ENCODE measurements around the gene ARCN1.

Gene ARCN1

GRCh38 chr11:118615282-118615975 is 43.2 kb downstream of the ARCN1 start:
- Mint-ChIP-seq H3K9me3 (no peaks in the 10 kb centered on the region), H3K27me3 (ENCODE audit: low read depth) (peaks cover 6% of the 10 kb centered on the region), H3K36me3 (ENCODE audit: low read depth) (peaks cover 12% of the 10 kb centered on the region), H3K4me3 (peak overlapping the region in 2 of 3 experiments; percentile 61 to 68), H3K4me1 (peaks cover 59% of the 10 kb centered on the region), H3K27ac (peak overlapping the region; percentile 95 to 98 (median 97))
- TF ChIP-seq, protein P1, sequence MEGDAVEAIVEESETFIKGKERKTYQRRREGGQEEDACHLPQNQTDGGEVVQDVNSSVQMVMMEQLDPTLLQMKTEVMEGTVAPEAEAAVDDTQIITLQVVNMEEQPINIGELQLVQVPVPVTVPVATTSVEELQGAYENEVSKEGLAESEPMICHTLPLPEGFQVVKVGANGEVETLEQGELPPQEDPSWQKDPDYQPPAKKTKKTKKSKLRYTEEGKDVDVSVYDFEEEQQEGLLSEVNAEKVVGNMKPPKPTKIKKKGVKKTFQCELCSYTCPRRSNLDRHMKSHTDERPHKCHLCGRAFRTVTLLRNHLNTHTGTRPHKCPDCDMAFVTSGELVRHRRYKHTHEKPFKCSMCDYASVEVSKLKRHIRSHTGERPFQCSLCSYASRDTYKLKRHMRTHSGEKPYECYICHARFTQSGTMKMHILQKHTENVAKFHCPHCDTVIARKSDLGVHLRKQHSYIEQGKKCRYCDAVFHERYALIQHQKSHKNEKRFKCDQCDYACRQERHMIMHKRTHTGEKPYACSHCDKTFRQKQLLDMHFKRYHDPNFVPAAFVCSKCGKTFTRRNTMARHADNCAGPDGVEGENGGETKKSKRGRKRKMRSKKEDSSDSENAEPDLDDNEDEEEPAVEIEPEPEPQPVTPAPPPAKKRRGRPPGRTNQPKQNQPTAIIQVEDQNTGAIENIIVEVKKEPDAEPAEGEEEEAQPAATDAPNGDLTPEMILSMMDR (IDR thresholded peaks at IDR 0.05; ENCODE audit: unreplicated experiment in 3 of 3) = no peak

DNA sequence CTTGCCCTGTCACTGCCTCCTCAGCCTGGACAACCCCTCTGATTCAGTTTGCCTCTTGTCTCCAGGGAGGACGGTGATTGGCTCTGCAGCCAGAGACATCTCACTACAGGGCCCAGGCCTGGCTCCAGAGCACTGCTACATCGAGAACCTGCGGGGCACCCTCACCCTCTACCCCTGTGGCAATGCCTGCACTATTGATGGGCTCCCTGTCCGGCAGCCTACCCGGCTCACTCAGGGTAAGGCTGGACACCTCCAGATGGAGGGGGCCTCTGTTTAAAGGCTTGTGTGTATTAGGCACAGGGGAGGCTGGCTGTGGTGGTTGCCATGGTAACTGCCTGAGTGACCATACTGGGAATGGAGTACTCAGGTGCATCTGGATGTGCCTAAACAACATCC is 43.8 kb downstream of the ARCN1 start:
- Mint-ChIP-seq H3K4me1 (peaks cover 63% of the 10 kb centered on the region), H3K27me3 (ENCODE audit: low read depth) (peaks cover 5% of the 10 kb centered on the region), H3K9me3 (no peaks in the 10 kb centered on the region), H3K4me3 (no peak overlapping the region), H3K27ac (peak overlapping the region; percentile 95 to 98 (median 97)), H3K36me3 (ENCODE audit: low read depth) (peaks cover 12% of the 10 kb centered on the region)
- TF ChIP-seq, protein P1 (IDR thresholded peaks at IDR 0.05; ENCODE audit: unreplicated experiment in 3 of 3) = no peak

DNA sequence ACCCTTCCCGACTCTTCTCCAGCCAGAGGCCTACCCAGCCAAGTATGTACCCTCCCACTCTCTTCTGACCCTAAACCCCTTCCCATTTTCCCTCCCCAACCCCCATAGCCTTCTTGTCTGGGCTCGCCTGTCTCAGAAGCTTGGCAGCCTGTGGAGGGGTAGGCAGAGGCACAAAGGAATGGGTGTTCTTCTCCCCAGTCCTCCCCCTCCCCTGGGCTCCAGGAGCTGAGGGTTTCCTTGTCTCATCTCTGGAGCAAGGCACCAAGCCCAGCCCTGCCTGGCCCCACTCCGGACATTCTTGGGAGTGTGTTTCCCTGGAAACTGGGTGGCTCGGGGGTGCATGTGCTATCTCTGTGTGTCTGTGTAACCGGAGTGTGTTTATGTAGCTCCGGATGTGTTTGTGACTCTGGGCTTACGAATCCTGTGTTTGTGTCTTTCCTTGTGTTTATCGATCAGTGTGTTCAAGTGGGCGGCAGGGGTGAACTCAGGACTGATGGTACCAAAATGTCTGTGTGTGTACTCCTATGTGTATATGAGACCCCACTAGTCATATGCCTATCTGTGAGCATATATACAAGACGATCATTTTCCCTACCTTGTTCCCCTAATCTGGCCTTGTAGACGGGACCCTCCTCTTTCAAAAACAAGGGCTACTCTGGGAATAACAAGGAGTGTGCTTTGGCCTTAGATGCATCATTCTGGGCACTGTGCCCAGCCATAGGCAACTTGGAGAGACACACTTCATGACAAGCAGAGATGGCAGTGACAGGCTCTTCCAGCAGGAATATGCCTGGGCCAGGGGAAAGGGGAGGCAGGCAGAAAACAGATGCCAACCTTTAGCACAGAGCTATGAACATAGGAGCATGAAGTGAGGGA is 46.1 kb downstream of the ARCN1 start:
- H3K27me3 Mint-ChIP-seq (ENCODE audit: low read depth) = no peaks in the 10 kb centered on the region
- no peaks in the 10 kb centered on the region for H3K9me3 Mint-ChIP-seq
- H3K36me3 Mint-ChIP-seq (ENCODE audit: low read depth) = peaks cover 12% of the 10 kb centered on the region
- TF ChIP-seq, protein P1 (IDR thresholded peaks at IDR 0.05; ENCODE audit: unreplicated experiment in 3 of 3) = no peak
- peaks cover 69% of the 10 kb centered on the region for H3K4me1 Mint-ChIP-seq
- peak overlapping the region; percentile 91 to 98 (median 95) for H3K27ac Mint-ChIP-seq
- H3K4me3 Mint-ChIP-seq = peak overlapping the region; percentile 42 to 77 (median 51)

GRCh38 chr11:118618991-118619375 is 46.8 kb downstream of the ARCN1 start:
- H3K9me3 Mint-ChIP-seq = no peaks in the 10 kb centered on the region
- H3K27me3 Mint-ChIP-seq (ENCODE audit: low read depth) = no peaks in the 10 kb centered on the region
- peak overlapping the region; percentile 95 to 98 (median 97) for H3K27ac Mint-ChIP-seq
- TF ChIP-seq, protein P1 (IDR thresholded peaks at IDR 0.05; ENCODE audit: unreplicated experiment in 3 of 3) = no peak
- peaks cover 71% of the 10 kb centered on the region for H3K4me1 Mint-ChIP-seq
- peaks cover 16% of the 10 kb centered on the region for H3K36me3 Mint-ChIP-seq (ENCODE audit: low read depth)
- peak overlapping the region; percentile 42 to 78 (median 77) for H3K4me3 Mint-ChIP-seq

- Mint-ChIP-seq H3K36me3 (ENCODE audit: low read depth) (peaks cover 16% of the 10 kb centered on the region), H3K27me3 (ENCODE audit: low read depth) (no peaks in the 10 kb centered on the region), H3K4me3 (peak overlapping the region; percentile 78 to 83 (median 81)), H3K4me1 (peaks cover 70% of the 10 kb centered on the region), H3K27ac (peak overlapping the region; percentile 95 to 98 (median 97)), H3K9me3 (no peaks in the 10 kb centered on the region)
- TF ChIP-seq, protein P1 (IDR thresholded peaks at IDR 0.05; ENCODE audit: unreplicated experiment in 3 of 3) = no peak
Measured at GRCh38 chr11:118619444-118620197, 47.4 kb downstream of the ARCN1 start.

All from nephron (organoid).